K562 (cell line): ENCODE data around the gene ATP6V0D1. TPM values are rescaled to one million over a fixed set of nuclear protein-coding genes. Genes with fewer than 3 reads are reported as not detected.

ENCODE experiments used
- ATAC-seq: fragments of 200-7000 bp; cut with Tn5 transposase; 3 replicates; pipeline ENCODE4 v1.9.1; 2020; ENCODE audit warnings: moderate library complexity
- BruUV-seq: library from RNA; stranded (reverse); fragments of 400-500 nt; replicated peaks from 2 replicates; lab custom pipeline; 2021; lab: Mats Ljungman, UMichigan
- CTCF ChIA-PET: fragments of 300-600 bp; formaldehyde crosslinking; extraction: SDS; loops from one replicate; lab custom pipeline; 2021; ENCODE audit warnings: low intra/inter-chr PET ratio; lab: Yijun Ruan, JAX
- POLR2A ChIA-PET: fragments of 300-600, 350-650 bp; sonication (Branson Sonifier 250); formaldehyde crosslinking; extraction: SDS; loops from one replicate; lab custom pipeline; 2021; ENCODE audit warnings: antibody characterized with exemption, inconsistent platforms; lab: Yijun Ruan, JAX
- DNase-seq, 4 experiments: peaks; one replicate each; pipeline versions ENCODE4 v3.0.0 to v3.0.0-alpha.2; 2011 to 2018; ENCODE audit warnings: low spot score in 3 of 4, mixed read lengths in 3 of 4; ENCODE audit errors: extremely low read depth in 1 of 4
- FAIRE-seq: peaks from 2 replicates; lab custom pipeline; 2011; peaks lifted over from hg19 to GRCh38; lab: Jason Lieb, UNC
- H2AFZ ChIP-seq: 2 replicates; pipeline ENCODE4 v1.6.0; 2011; ENCODE audit warnings: low read depth, low read length, control low read depth, inconsistent platforms
- H3K27ac ChIP-seq: fragments of 200-600 bp; 3 replicates; pipeline ENCODE4 v1.8.0; 2011; ENCODE audit warnings: low read depth, mild to moderate bottlenecking, control low read depth, inconsistent platforms, low read length, moderate library complexity, mixed read lengths; ENCODE audit errors: extremely low read depth
- H3K27me3 ChIP-seq, 2 experiments: fragments of 300-600 bp in 1 of 2; 2 replicates in 1 of 2; 3 replicates in 1 of 2; pipeline versions ENCODE4 v1.6.0 to v1.8.0; 2011; ENCODE audit warnings: inconsistent platforms in 2 of 2, low read length in 2 of 2, mild to moderate bottlenecking in 1 of 2, mixed read lengths in 1 of 2, moderate library complexity in 1 of 2; ENCODE audit not compliant: control insufficient read depth in 2 of 2, insufficient read depth in 2 of 2
- H3K36me3 ChIP-seq: fragments of 300-600 bp; 3 replicates; pipeline ENCODE4 v1.8.0; 2011; ENCODE audit warnings: mild to moderate bottlenecking, low read length, inconsistent platforms; ENCODE audit not compliant: control insufficient read depth, insufficient read depth
- H3K4me1 ChIP-seq, 2 experiments: fragments of 200-600 bp in 1 of 2; replicated peaks in 1 of 2; 2 replicates in 1 of 2; 3 replicates in 1 of 2; pipeline versions ENCODE4 v1.5.1 to v1.8.0; 2011; ENCODE audit warnings: inconsistent platforms in 2 of 2, low read length in 2 of 2, mild to moderate bottlenecking in 1 of 2, mixed read lengths in 1 of 2, moderate library complexity in 1 of 2; ENCODE audit not compliant: control insufficient read depth in 2 of 2, insufficient read depth in 2 of 2
- H3K4me2 ChIP-seq: 2 replicates; pipeline ENCODE4 v1.6.1; 2011; ENCODE audit warnings: low read length, control low read depth, inconsistent platforms, mixed read lengths; ENCODE audit not compliant: insufficient read depth
- H3K4me3 ChIP-seq: fragments of 200-600 bp; sonication (generic), shearing (Covaris generic); 2 replicates; pipeline ENCODE4 v1.5.1; 2016; ENCODE audit warnings: control low read depth, inconsistent platforms
- H3K79me2 ChIP-seq: fragments of 200-600 bp; 3 replicates; pipeline ENCODE4 v1.8.0; 2011; ENCODE audit warnings: low read length, inconsistent platforms; ENCODE audit not compliant: control insufficient read depth, insufficient read depth
- H3K9ac ChIP-seq, 2 experiments: 2 replicates each; pipeline versions ENCODE4 v1.6.0 to v1.6.1; 2011; ENCODE audit warnings: low read depth in 2 of 2, low read length in 2 of 2, control low read depth in 1 of 2, inconsistent platforms in 1 of 2, mild to moderate bottlenecking in 1 of 2, mixed read lengths in 1 of 2; ENCODE audit not compliant: insufficient read depth in 1 of 2
- H3K9me1 ChIP-seq: one replicate; pipeline ENCODE4 v1.6.0; 2011; ENCODE audit warnings: inconsistent platforms, mild to moderate bottlenecking, low read length, moderate library complexity; ENCODE audit not compliant: control insufficient read depth, insufficient read depth
- H3K9me3 ChIP-seq: replicated peaks from 2 replicates; pipeline ENCODE4 v1.5.1; 2011; ENCODE audit warnings: low read depth, low read length, inconsistent platforms; ENCODE audit not compliant: control insufficient read depth, insufficient read depth
- H4K20me1 ChIP-seq: replicated peaks from 2 replicates; pipeline ENCODE4 v1.6.1; 2011; ENCODE audit warnings: low read length, inconsistent platforms, mixed read lengths; ENCODE audit not compliant: control insufficient read depth, insufficient read depth
- FOSL1 ChIP-seq: fragments of 200-800 bp; sonication (Bioruptor generic); conservative IDR thresholded peaks from 2 replicates; pipeline ENCODE4 v1.6.1; 2016; ENCODE audit warnings: missing genetic modification characterization, missing compliant biosample characterization
- NCOA4 ChIP-seq: fragments of 450-650 bp; IDR thresholded peaks from 2 replicates; pipeline ENCODE4 v1.6.1; 2018; ENCODE audit warnings: mild to moderate bottlenecking; ENCODE audit not compliant: partially characterized antibody
- NCOR1 ChIP-seq: fragments of 450-650 bp; IDR thresholded peaks from 2 replicates; pipeline ENCODE4 v1.6.1; 2016; ENCODE audit warnings: mild to moderate bottlenecking, moderate library complexity
- POLR2G ChIP-seq: fragments of 200-400 bp; formaldehyde crosslinking; IDR thresholded peaks from 2 replicates; pipeline ENCODE4 v1.6.1; 2017; ENCODE audit warnings: low read depth, mild to moderate bottlenecking, antibody characterized with exemption, low read length, moderate library complexity
- RBM22 ChIP-seq: fragments of 200-400 bp; formaldehyde crosslinking; IDR thresholded peaks from 2 replicates; pipeline ENCODE4 v1.6.1; 2018; ENCODE audit warnings: low read length, low read depth; ENCODE audit not compliant: poor library complexity, severe bottlenecking
- STAG1 ChIP-seq: sonication (generic); formaldehyde crosslinking; IDR thresholded peaks from 2 replicates; pipeline ENCODE4 v1.5.0; 2020; ENCODE audit warnings: missing genetic modification reagents, borderline replicate concordance
- ZC3H11A ChIP-seq: IDR thresholded peaks from 2 replicates; pipeline ENCODE4 v1.6.1; 2012; ENCODE audit warnings: low read depth, low read length, improper control_type of control experiment
- WGBS: fragments of 100-300 bp; shearing (Covaris generic); methylation state at CpG from one replicate; pipeline ENCODE4 v1.1.6; 2016; ENCODE audit warnings: low coverage, mixed read lengths; ENCODE audit not compliant: insufficient coverage; ENCODE audit errors: missing lambda C conversion rate; 5-methylcytosine and 5-hydroxymethylcytosine counted together
- in situ Hi-C: fragments of 300-500 bp; cut with MboI; formaldehyde crosslinking; loops from 4 replicates; pipeline ENCODE4 v1.15.0; 2018; ENCODE audit warnings: inconsistent platforms, mixed read lengths
- intact Hi-C: fragments of 100-400 bp; cut with micrococcal nuclease; formaldehyde crosslinking; loops from 2 replicates; pipeline ENCODE4 v1.14.2; 2022
- polyA plus RNA-seq, 8 experiments: library from polyadenylated mRNA; depleted of rRNA in 4 of 8; stranded (reverse) in 5 of 8; unstranded in 3 of 8; fragments of >200 nt; fragmentation: Nextera tagmentation in 2 of 8; fragmentation: Illumina TruSeq in 1 of 8; extraction: Ambion mirVana in 2 of 8; extraction: Trizol in 1 of 8; gene quantifications; 2 replicates each; pipeline versions ENCODE4 v1.2.1 to v1.2.3, GENCODE V29; 2011 to 2014; ENCODE audit warnings: inconsistent platforms in 1 of 8, missing spikeins in 1 of 8
- total RNA-seq, 7 experiments: library from RNA; depleted of rRNA in 6 of 7; stranded (reverse); fragments of >200 nt in 6 of 7; fragmentation: Illumina TruSeq in 2 of 7; extraction: Trizol in 2 of 7; gene quantifications; 2 replicates each; pipeline versions ENCODE4 v1.2.1 to v1.2.3, GENCODE V29; 2011 to 2021; ENCODE audit warnings: low replicate concordance in 1 of 7

The ATP6V0D1 gene
- total and polyA plus RNA-seq, 9 of the 15 experiments (the other 6 are each of a cell fraction or from before 2014, with no cell fraction given) = 23.2 to 69.7 (median 45.6) TPM

GRCh38 chr16:67436640-67437193 is 44.2 kb downstream of the ATP6V0D1 start:
- ATAC-seq (no peak), DNase-seq (no peak), FAIRE-seq (no peak)
- Histone ChIP-seq H3K4me2 (no peak overlapping the region), H3K79me2 (no peaks in the 10 kb centered on the region), H3K36me3 (peaks cover 29% of the 10 kb centered on the region; the same call in 2 of the 3 replicates), H3K4me1 (peaks cover 3 to 23% of the 10 kb centered on the region in 2 experiments; a peak in 3 of 5 replicates), H3K9ac (peak overlapping the region in 1 of 2 experiments; percentile 36; a peak in 1 of 4 replicates), H3K9me3 (no peaks in the 10 kb centered on the region), H3K27ac (no peak overlapping the region), H3K27me3 (no peaks in the 10 kb centered on the region), H3K4me3 (no peak overlapping the region), H2AFZ (no peak overlapping the region), H3K9me1 (peaks cover 3% of the 10 kb centered on the region), H4K20me1 (0 out of 2 replicates have a peak, but pooled peaks cover 3% of the 10 kb centered on the region)
- ChIA-PET POLR2A (interaction anchor here (1.5 kb wide), 1 partner anchor 13 kb away, joined by 4 read pairs; no protein-coding TSS in a partner anchor), CTCF (no interaction called here)
- peak; percentile 57; the same call in 1 of the 2 replicates for TF ChIP-seq POLR2G
- TF ChIP-seq NCOA4 = no peak
- in situ Hi-C loops = no loop called here
- WGBS = 89% methylated on average over 23 of the region's 23 CpGs
- no TSS peak for BruUV-seq
- intact Hi-C loops = no loop called here

GRCh38 chr16:67435758-67436164 is 45.2 kb downstream of the ATP6V0D1 start:
- H4K20me1 ChIP-seq = 0 out of 2 replicates have a peak, but pooled peaks cover 3% of the 10 kb centered on the region
- intact Hi-C loops (no loop called here), in situ Hi-C loops (no loop called here)
- H3K4me3 ChIP-seq = no peak overlapping the region
- no peak for TF ChIP-seq FOSL1
- TF ChIP-seq RBM22 = peak; percentile 67
- TF ChIP-seq POLR2G = peak; percentile 60
- TF ChIP-seq NCOR1 = no peak
- TF ChIP-seq STAG1 (CRISPR knock-in tag) = no peak
- TF ChIP-seq ZC3H11A = no peak
- ChIA-PET CTCF (no interaction called here), POLR2A (interaction anchor here (0.6 to 1.5 kb wide), 3 partner anchors 8 to 24 kb away, joined by 3 to 4 read pairs (median 3); no protein-coding TSS in a partner anchor)
- DNase-seq (no peak), FAIRE-seq (no peak), ATAC-seq (no peak)
- no peaks in the 10 kb centered on the region for H3K27me3 ChIP-seq
- peaks cover 6 to 27% of the 10 kb centered on the region in 2 experiments; a peak in 3 of 5 replicates for H3K4me1 ChIP-seq
- 80% methylated on average over 14 of the region's 16 CpGs for WGBS
- no peaks in the 10 kb centered on the region for H3K9me3 ChIP-seq
- BruUV-seq = no TSS peak
- H3K79me2 ChIP-seq = no peaks in the 10 kb centered on the region
- H3K9ac ChIP-seq = peak overlapping the region in 1 of 2 experiments; percentile 68; a peak in 1 of 4 replicates
- H2AFZ ChIP-seq = no peak overlapping the region
- no peak overlapping the region for H3K27ac ChIP-seq
- H3K9me1 ChIP-seq = peaks cover 3% of the 10 kb centered on the region
- H3K36me3 ChIP-seq = peaks cover 25% of the 10 kb centered on the region; the same call in 2 of the 3 replicates
- H3K4me2 ChIP-seq = no peak overlapping the region
